ENCODE results near the gene RFNG. TPM values are rescaled to one million over a fixed set of nuclear protein-coding genes. Genes with fewer than 3 reads are reported as not detected.

The RFNG gene
- total RNA-seq, 1 experiment from 2014 or later: 37.9 TPM

DNA sequence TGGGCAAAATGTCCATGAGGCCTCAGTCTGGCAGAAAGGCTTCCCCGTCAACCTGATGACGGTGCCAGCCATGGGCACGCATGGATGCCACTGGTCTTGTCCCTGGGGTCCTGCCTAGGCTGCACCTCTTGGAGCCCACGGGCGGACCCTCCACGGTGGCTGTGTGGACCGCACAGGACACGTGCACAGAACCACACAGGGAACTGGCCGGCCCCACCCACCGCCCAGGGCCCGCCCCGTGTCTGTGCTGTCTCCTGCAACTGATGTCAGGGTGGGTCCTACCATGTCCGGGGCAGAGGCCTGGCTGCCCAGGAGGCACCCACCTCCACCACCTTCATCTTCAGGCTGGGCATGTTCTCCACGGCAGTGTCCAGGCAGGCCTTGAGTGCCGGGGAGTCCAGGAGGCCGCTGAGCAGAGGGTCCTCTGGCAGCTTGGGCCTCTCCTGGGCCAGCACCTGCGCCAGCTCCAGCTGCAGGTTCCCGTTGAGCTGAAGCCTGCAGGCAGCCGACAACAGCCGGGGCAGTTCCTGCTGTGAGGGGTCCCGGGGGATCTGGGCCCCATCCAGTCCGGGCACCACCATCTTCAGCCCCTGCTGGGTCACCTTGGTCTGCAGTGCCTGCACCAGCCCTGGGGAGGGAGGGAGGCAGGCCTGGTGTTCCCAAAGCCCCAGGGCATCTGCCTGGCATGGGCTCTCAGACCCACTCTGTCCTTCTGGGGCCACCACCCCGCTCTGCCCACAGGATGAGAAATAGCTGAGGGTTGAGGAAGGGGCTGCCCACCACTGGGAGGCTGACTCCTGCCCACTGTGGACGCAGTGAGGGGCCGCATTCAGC lies 34.5 kb upstream of the RFNG start:
- CTCF ChIA-PET: no interaction called here
- H3K4me3 Mint-ChIP-seq (ENCODE audit: unreplicated experiment): no peak overlapping the region
- DNase-seq (ENCODE audit: unreplicated experiment): no peak
- intact Hi-C loops (cut with micrococcal nuclease): no loop called here
- H3K4me1 Mint-ChIP-seq (ENCODE audit: insufficient read depth, unreplicated experiment): no peaks in the 10 kb centered on the region
- POLR2A ChIA-PET: interaction anchor here (1.2 to 1.8 kb wide), 3 partner anchors 10 to 68 kb away, joined by 5 to 7 read pairs (median 6); no protein-coding TSS in a partner anchor
- no TSS peak for BruUV-seq (replicated peaks)
- H3K36me3 Mint-ChIP-seq (ENCODE audit: insufficient read depth, unreplicated experiment): peaks cover 87% of the 10 kb centered on the region
- H3K27me3 Mint-ChIP-seq (ENCODE audit: insufficient read depth, unreplicated experiment): no peaks in the 10 kb centered on the region
- TF ChIP-seq, protein P1, sequence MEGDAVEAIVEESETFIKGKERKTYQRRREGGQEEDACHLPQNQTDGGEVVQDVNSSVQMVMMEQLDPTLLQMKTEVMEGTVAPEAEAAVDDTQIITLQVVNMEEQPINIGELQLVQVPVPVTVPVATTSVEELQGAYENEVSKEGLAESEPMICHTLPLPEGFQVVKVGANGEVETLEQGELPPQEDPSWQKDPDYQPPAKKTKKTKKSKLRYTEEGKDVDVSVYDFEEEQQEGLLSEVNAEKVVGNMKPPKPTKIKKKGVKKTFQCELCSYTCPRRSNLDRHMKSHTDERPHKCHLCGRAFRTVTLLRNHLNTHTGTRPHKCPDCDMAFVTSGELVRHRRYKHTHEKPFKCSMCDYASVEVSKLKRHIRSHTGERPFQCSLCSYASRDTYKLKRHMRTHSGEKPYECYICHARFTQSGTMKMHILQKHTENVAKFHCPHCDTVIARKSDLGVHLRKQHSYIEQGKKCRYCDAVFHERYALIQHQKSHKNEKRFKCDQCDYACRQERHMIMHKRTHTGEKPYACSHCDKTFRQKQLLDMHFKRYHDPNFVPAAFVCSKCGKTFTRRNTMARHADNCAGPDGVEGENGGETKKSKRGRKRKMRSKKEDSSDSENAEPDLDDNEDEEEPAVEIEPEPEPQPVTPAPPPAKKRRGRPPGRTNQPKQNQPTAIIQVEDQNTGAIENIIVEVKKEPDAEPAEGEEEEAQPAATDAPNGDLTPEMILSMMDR (IDR thresholded peaks at IDR 0.05; ENCODE audit: unreplicated experiment): no peak
- no peak overlapping the region for H3K27ac Mint-ChIP-seq (ENCODE audit: low read depth, unreplicated experiment)
- H3K9me3 Mint-ChIP-seq (ENCODE audit: unreplicated experiment): no peaks in the 10 kb centered on the region

DNA sequence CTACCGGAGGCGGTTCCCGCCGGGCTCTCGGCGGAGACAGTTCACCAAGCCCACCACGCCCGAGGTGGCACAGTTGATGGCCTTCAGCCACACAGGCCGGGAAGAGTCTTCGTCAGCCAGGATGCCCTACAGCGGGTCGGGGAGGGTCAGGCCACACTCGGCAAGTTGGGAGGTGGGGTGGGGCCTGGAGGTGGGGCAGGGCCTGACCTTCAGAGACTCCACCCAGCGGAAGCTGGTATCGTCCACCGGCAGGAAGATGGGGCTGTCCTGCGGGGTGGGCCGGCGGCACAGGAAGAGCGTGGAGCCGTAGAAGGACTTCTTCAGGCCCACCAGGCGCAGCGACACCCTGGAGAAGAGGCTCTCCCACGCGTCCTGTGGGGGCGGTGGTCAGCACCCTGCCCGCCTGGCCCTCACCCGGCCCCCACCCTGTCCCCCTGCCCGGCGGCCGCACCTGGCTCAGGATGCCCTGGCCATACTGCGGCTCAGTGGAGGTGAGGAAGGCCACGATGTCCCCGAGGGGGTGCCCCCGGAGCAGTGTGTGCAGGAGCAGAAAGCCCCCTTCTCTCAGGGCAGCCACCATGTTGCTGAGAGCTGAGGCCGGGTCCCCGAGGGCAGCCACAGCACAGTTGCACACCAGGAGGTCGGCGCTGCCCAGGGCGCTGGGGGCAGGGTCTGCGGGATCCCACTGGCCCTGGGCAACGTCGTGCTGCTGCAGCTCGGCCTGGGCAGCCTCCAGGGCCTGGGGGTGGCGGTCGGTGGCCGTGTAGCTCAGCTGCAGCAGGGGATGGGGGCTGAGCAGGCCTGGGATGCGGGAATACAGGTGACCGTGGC lies 33.6 kb upstream of the RFNG start:
- Mint-ChIP-seq H3K27me3 (ENCODE audit: insufficient read depth, unreplicated experiment) (no peaks in the 10 kb centered on the region), H3K4me1 (ENCODE audit: insufficient read depth, unreplicated experiment) (no peaks in the 10 kb centered on the region), H3K27ac (ENCODE audit: low read depth, unreplicated experiment) (no peak overlapping the region), H3K9me3 (ENCODE audit: unreplicated experiment) (no peaks in the 10 kb centered on the region), H3K36me3 (ENCODE audit: insufficient read depth, unreplicated experiment) (peaks cover 86% of the 10 kb centered on the region), H3K4me3 (ENCODE audit: unreplicated experiment) (no peak overlapping the region)
- intact Hi-C loops (cut with micrococcal nuclease): no loop called here
- ChIA-PET CTCF (interaction anchor here (0.6 kb wide), 1 partner anchor 56 kb away, joined by 3 read pairs; no protein-coding TSS in a partner anchor), POLR2A (interaction anchor here (0.7 kb wide), 1 partner anchor 9 kb away, joined by 3 read pairs; no protein-coding TSS in a partner anchor)
- BruUV-seq (replicated peaks): no TSS peak
- no peak for DNase-seq (ENCODE audit: unreplicated experiment)
- TF ChIP-seq, protein P1 (IDR thresholded peaks at IDR 0.05; ENCODE audit: unreplicated experiment): no peak

DNA sequence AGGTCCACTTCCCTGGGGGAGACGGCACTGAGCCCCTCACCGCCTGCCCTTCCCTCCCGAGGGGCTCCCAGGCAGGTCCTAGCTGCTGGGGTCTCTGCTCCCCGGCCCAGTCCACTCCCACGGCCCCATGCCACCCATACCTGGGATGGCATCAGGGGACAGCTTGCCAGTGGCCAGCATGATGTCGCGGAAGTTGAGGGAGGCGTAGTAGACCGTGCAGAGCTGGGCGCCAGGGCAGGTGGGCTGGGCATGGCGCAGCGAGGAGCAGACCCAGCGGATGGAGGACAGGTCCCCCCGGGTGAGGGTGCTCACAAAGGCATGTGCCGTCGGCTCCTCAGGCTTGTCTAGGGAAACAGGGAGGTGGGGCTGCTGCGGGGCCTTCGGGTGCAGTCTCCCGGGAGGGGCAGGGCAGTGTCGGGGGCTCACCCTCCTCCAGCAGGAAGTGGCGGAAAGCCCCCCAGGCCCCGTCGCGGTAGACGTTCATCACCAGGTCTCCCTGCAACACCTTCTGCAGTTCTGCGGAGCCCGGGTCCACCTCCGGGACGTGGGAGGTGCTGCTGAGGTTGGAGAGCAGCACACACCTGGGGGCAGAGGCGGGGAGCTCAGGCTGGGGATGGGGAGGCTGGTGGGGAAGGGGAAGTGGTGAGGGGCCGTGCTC lies 32.9 kb upstream of the RFNG start:
- H3K9me3 Mint-ChIP-seq (ENCODE audit: unreplicated experiment): no peaks in the 10 kb centered on the region
- TF ChIP-seq, protein P1 (IDR thresholded peaks at IDR 0.05; ENCODE audit: unreplicated experiment): no peak
- POLR2A ChIA-PET: no interaction called here
- no peak overlapping the region for H3K27ac Mint-ChIP-seq (ENCODE audit: low read depth, unreplicated experiment)
- intact Hi-C loops (cut with micrococcal nuclease): no loop called here
- peaks cover 87% of the 10 kb centered on the region for H3K36me3 Mint-ChIP-seq (ENCODE audit: insufficient read depth, unreplicated experiment)
- no peaks in the 10 kb centered on the region for H3K27me3 Mint-ChIP-seq (ENCODE audit: insufficient read depth, unreplicated experiment)
- no peak overlapping the region for H3K4me3 Mint-ChIP-seq (ENCODE audit: unreplicated experiment)
- DNase-seq (ENCODE audit: unreplicated experiment): no peak
- CTCF ChIA-PET: interaction anchor here (0.6 kb wide), 1 partner anchor 55 kb away, joined by 3 read pairs; no protein-coding TSS in a partner anchor
- no peaks in the 10 kb centered on the region for H3K4me1 Mint-ChIP-seq (ENCODE audit: insufficient read depth, unreplicated experiment)
- BruUV-seq (replicated peaks): no TSS peak
